ENCODE results near the gene GUSB.

GRCh38 chr7:65923316-65923715 is 58.7 kb downstream of the GUSB start:
- TF ChIP-seq CTCF (conservative IDR thresholded peaks at IDR 0.05 in 1 of 2, IDR thresholded peaks at IDR 0.05 in 1 of 2; ENCODE audit: low read depth in 1 of 2, low read length in 2 of 2) (no peak), EZH2 (IDR thresholded peaks at IDR 0.05; ENCODE audit: low read length, missing control alignments) (no peak)
